Activated CD8-positive, alpha-beta T cell treated with anti-CD3 and anti-CD28 coated beads for 36 hours (primary cell): ENCODE data around the gene OSBPL1A. TPM values are rescaled to one million over a fixed set of nuclear protein-coding genes. Genes with fewer than 3 reads are reported as not detected.

Experiments
- ATAC-seq: fragments of 200-7000 bp; cut with Tn5 transposase; one replicate; pipeline ENCODE4 v1.10.0; 2021; ENCODE audit warnings: mild to moderate bottlenecking, moderate library complexity
- CTCF ChIA-PET: fragments of 350-600 bp; sonication (Branson Sonifier 250); formaldehyde crosslinking; loops from one replicate; lab custom pipeline; 2021; ENCODE audit warnings: antibody characterized with exemption; lab: Charles Lee
- POLR2A ChIA-PET: fragments of 350-600 bp; sonication (Branson Sonifier 250); formaldehyde crosslinking; loops from one replicate; lab custom pipeline; 2021; ENCODE audit warnings: antibody characterized with exemption; lab: Charles Lee
- DNase-seq: peaks from one replicate; pipeline ENCODE4 v3.0.0-alpha.2; 2020
- H3K27ac Mint-ChIP-seq: one replicate; pipeline ENCODE4 v1.8.0; 2021; ENCODE audit warnings: mild to moderate bottlenecking, mixed read lengths
- H3K27me3 Mint-ChIP-seq: one replicate; pipeline ENCODE4 v1.8.0; 2021; ENCODE audit warnings: mixed read lengths
- H3K36me3 Mint-ChIP-seq: one replicate; pipeline ENCODE4 v1.8.0; 2021; ENCODE audit warnings: low read depth, mixed read lengths
- H3K4me1 Mint-ChIP-seq: one replicate; pipeline ENCODE4 v1.8.0; 2021; ENCODE audit warnings: low read depth, mixed read lengths
- H3K4me3 Mint-ChIP-seq: one replicate; pipeline ENCODE4 v1.8.0; 2021; ENCODE audit warnings: mild to moderate bottlenecking, moderate library complexity, mixed read lengths
- H3K9me3 Mint-ChIP-seq: one replicate; pipeline ENCODE4 v1.8.0; 2021; ENCODE audit warnings: mixed read lengths
- CTCF ChIP-seq: fragments of 200-600 bp; IDR thresholded peaks from one replicate; pipeline ENCODE4 v1.8.0; 2022; ENCODE audit warnings: antibody characterized with exemption, mild to moderate bottlenecking
- intact Hi-C: fragments of 100-400 bp; cut with micrococcal nuclease; formaldehyde crosslinking; loops from one replicate; pipeline ENCODE4 v1.10.0; 2022
- total RNA-seq, 2 experiments: library from RNA; stranded (reverse); gene quantifications; one replicate each; pipeline ENCODE4 v1.2.3, GENCODE V29; 2021

The OSBPL1A gene
- total RNA-seq, 2 experiments from 2014 or later = 2.7 to 3.1 TPM

DNA sequence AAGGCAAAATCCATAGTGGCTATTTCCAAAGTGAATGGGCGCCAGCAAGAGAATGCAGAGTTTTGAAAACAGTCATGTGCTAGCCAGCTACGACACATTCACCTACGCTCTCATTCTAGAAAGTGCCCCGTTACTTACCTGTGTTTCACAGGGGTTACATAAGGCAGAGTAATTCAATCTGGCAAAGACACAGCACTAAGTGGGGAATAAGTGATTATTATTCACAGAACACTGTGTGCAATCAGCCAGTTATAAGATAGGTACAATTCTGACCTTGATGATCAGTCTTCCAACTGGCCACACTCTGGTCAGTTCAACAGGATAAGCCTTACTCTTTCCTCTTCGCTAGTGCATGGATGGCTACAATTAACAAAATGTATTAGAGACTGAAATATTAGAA lies 152.9 kb downstream of the OSBPL1A start:
- no peaks in the 10 kb centered on the region for H3K36me3 Mint-ChIP-seq
- ChIA-PET CTCF (no interaction called here), POLR2A (interaction anchor here (0.9 kb wide), 1 partner anchor 247 kb away, joined by 3 read pairs; no protein-coding TSS in a partner anchor)
- no peaks in the 10 kb centered on the region for H3K9me3 Mint-ChIP-seq
- H3K4me3 Mint-ChIP-seq = no peak overlapping the region
- no peak overlapping the region for H3K27ac Mint-ChIP-seq
- no peak for DNase-seq
- H3K4me1 Mint-ChIP-seq = no peaks in the 10 kb centered on the region
- no peak for ATAC-seq
- no peak for TF ChIP-seq CTCF
- intact Hi-C loops = no loop called here
- H3K27me3 Mint-ChIP-seq = peaks cover 2% of the 10 kb centered on the region

DNA sequence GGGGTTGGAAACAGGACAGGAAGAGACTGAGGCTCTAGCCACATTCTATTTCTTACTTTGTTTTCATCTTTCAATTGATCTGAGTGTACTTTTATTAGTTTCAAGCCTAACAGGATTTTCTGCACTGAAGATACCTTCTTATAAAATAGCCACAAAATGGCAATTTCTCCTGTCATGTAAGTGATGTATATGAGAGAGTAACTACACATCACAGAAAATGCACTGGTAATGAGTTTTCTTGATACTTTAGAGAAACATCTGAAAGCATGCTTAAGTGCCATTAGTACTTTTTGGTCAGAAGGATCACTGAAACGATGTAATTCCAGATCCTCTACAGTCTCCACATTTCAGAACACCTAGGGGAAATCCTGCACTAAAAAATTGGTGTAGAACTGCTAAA lies 153.9 kb downstream of the OSBPL1A start:
- DNase-seq = no peak
- intact Hi-C loops = no loop called here
- Mint-ChIP-seq H3K4me3 (no peak overlapping the region), H3K36me3 (no peaks in the 10 kb centered on the region), H3K4me1 (no peaks in the 10 kb centered on the region), H3K27ac (no peak overlapping the region), H3K27me3 (peaks cover 2% of the 10 kb centered on the region), H3K9me3 (no peaks in the 10 kb centered on the region)
- POLR2A ChIA-PET = no interaction called here
- TF ChIP-seq CTCF = no peak
- no peak for ATAC-seq
- CTCF ChIA-PET = no interaction called here

DNA sequence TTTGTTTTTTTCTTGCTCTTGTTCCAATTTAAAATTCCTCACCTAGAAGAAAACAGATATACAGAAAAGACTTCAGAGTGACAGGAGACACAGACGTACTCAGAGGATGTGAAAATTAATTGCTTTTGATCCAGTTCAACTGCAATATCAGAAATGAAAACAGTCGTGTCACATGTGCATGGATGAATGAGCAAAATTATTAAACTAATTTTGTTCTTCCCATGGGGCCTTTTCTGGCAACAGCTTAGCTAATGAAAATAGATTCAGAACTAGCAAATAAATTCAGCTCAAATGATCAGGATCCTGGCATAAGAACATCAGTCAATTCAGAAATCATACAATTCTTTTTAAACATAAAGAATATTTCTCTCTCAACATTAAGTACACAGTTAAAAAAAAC lies 158.3 kb downstream of the OSBPL1A start:
- DNase-seq = no peak
- CTCF ChIA-PET = interaction anchor here (0.8 kb wide), 1 partner anchor 10 kb away, joined by 3 read pairs; no protein-coding TSS in a partner anchor
- POLR2A ChIA-PET = no interaction called here
- Mint-ChIP-seq H3K4me1 (no peaks in the 10 kb centered on the region), H3K36me3 (no peaks in the 10 kb centered on the region), H3K9me3 (no peaks in the 10 kb centered on the region), H3K27ac (no peak overlapping the region), H3K27me3 (peaks cover 2% of the 10 kb centered on the region), H3K4me3 (no peak overlapping the region)
- no peak for ATAC-seq
- intact Hi-C loops = no loop called here
- TF ChIP-seq CTCF = no peak

- no peak overlapping the region for H3K4me3 Mint-ChIP-seq
- no peak for TF ChIP-seq CTCF
- no peaks in the 10 kb centered on the region for H3K36me3 Mint-ChIP-seq
- no peaks in the 10 kb centered on the region for H3K4me1 Mint-ChIP-seq
- ATAC-seq (no peak), DNase-seq (no peak)
- H3K9me3 Mint-ChIP-seq = no peaks in the 10 kb centered on the region
- no peak overlapping the region for H3K27ac Mint-ChIP-seq
- peaks cover 2% of the 10 kb centered on the region for H3K27me3 Mint-ChIP-seq
- ChIA-PET CTCF (no interaction called here), POLR2A (no interaction called here)
- intact Hi-C loops = no loop called here
Measured at GRCh38 chr18:24238387-24238786, 159.2 kb downstream of the OSBPL1A start.

DNA sequence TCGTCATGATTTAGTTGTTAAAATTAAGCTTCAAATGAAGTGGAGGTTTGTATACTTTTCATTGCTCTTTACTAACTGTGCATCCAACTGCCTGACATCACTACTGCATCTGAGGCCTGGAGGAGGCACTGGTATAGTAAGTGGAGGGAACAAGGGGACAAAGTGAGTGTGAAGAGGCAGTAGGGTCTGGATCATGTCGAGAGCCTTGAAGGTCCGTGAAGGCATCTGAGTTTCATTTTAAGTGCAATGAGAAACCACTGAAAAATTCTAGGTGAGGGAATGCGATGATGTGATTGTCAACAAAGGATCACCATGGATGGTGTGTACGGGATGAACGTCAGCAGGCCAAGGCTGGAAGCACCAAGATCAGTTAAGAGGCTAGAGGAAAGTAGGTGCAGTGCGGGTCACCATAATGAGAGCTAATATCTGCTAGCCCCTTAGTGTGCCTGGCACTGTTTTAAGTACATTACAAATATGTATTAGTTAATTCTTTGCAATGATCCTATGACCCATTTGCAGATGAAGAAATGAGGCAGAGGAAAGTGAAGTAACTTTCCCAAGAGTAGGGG lies 162.7 kb downstream of the OSBPL1A start:
- ATAC-seq (no peak), DNase-seq (no peak)
- ChIA-PET CTCF (no interaction called here), POLR2A (interaction anchor here (0.8 kb wide), 1 partner anchor 11 kb away, joined by 3 read pairs; no protein-coding TSS in a partner anchor)
- TF ChIP-seq CTCF = no peak
- intact Hi-C loops = no loop called here
- Mint-ChIP-seq H3K4me1 (no peaks in the 10 kb centered on the region), H3K9me3 (no peaks in the 10 kb centered on the region), H3K27me3 (peaks cover 2% of the 10 kb centered on the region), H3K27ac (no peak overlapping the region), H3K4me3 (no peak overlapping the region), H3K36me3 (no peaks in the 10 kb centered on the region)
